SK-N-SH treated with all-trans-retinoic acid at 6 μM for 48 hours (cell line): Measurements from ENCODE around the gene KCNG2.

Experiments
- ATAC-seq: fragments of 200-7000 bp; cut with Tn5 transposase; 3 replicates; pipeline ENCODE4 v1.9.1; 2020; ENCODE audit warnings: mild to moderate bottlenecking, moderate library complexity
- BACH2 ChIP-seq: fragments of 250-450 bp; sonication (Bioruptor Pico); IDR thresholded peaks from 2 replicates; pipeline ENCODE4 v1.9.0; 2021; ENCODE audit warnings: mild to moderate bottlenecking, borderline replicate concordance
- CSDC2 ChIP-seq: fragments of 250-450 bp; sonication (Bioruptor Pico); IDR thresholded peaks from 2 replicates; pipeline ENCODE4 v1.5.0; 2020; ENCODE audit warnings: mild to moderate bottlenecking, moderate library complexity
- GLIS3 ChIP-seq: fragments of 250-450 bp; sonication (Bioruptor Pico); IDR thresholded peaks from 2 replicates; pipeline ENCODE4 v1.5.0; 2020; ENCODE audit warnings: mild to moderate bottlenecking, moderate library complexity
- ISL1 ChIP-seq: fragments of 250-450 bp; sonication (Bioruptor Pico); IDR thresholded peaks from 2 replicates; pipeline ENCODE4 v2.1.2; 2022; ENCODE audit warnings: mild to moderate bottlenecking, moderate library complexity
- OSR1 ChIP-seq: fragments of 250-450 bp; sonication (Bioruptor Pico); IDR thresholded peaks from 2 replicates; pipeline ENCODE4 v1.8.0; 2022; ENCODE audit warnings: moderate library complexity, mild to moderate bottlenecking, inconsistent platforms
- POU6F1 ChIP-seq: fragments of 250-450 bp; sonication (Bioruptor Pico); IDR thresholded peaks from 2 replicates; pipeline ENCODE4 v1.8.0; 2021; ENCODE audit warnings: low read depth, mild to moderate bottlenecking, moderate library complexity, borderline replicate concordance
- PPARA ChIP-seq: fragments of 250-450 bp; sonication (Bioruptor Pico); IDR thresholded peaks from 2 replicates; pipeline ENCODE4 v1.5.0; 2020; ENCODE audit warnings: mild to moderate bottlenecking, borderline replicate concordance
- RARB ChIP-seq: fragments of 250-450 bp; sonication (Bioruptor Pico); IDR thresholded peaks from 2 replicates; pipeline ENCODE4 v1.8.0; 2021; ENCODE audit warnings: mild to moderate bottlenecking, moderate library complexity
- SNAI2 ChIP-seq: fragments of 250-450 bp; sonication (Bioruptor Pico); IDR thresholded peaks from 2 replicates; pipeline ENCODE4 v1.5.0; 2020; ENCODE audit warnings: mild to moderate bottlenecking, moderate library complexity
- TCF4 ChIP-seq: fragments of 250-450 bp; sonication (Bioruptor Pico); IDR thresholded peaks from 2 replicates; pipeline ENCODE4 v1.8.0; 2021; ENCODE audit warnings: mild to moderate bottlenecking, moderate library complexity, borderline replicate concordance
- TOX ChIP-seq: fragments of 250-450 bp; sonication (Bioruptor Pico); IDR thresholded peaks from 2 replicates; pipeline ENCODE4 v1.8.0; 2021; ENCODE audit warnings: mild to moderate bottlenecking, moderate library complexity, borderline replicate concordance
- ZC3H10 ChIP-seq: fragments of 250-450 bp; sonication (Bioruptor Pico); IDR thresholded peaks from 2 replicates; pipeline ENCODE4 v1.5.1; 2021; ENCODE audit warnings: mild to moderate bottlenecking, moderate library complexity
- ZFP3 ChIP-seq: fragments of 250-450 bp; sonication (Bioruptor Pico); IDR thresholded peaks from 2 replicates; pipeline ENCODE4 v1.5.0; 2020; ENCODE audit warnings: mild to moderate bottlenecking, moderate library complexity
- ZFP30 ChIP-seq: fragments of 450-650 bp; formaldehyde crosslinking; IDR thresholded peaks from 2 replicates; pipeline ENCODE4 v1.5.0; 2022; ENCODE audit warnings: mild to moderate bottlenecking, moderate library complexity
- ZNF565 ChIP-seq: fragments of 450-650 bp; formaldehyde crosslinking; conservative IDR thresholded peaks from 2 replicates; pipeline ENCODE4 v1.5.0; 2020; ENCODE audit warnings: low read depth, mild to moderate bottlenecking, moderate library complexity
- ZNF70 ChIP-seq: fragments of 450-650 bp; formaldehyde crosslinking; IDR thresholded peaks from 2 replicates; pipeline ENCODE4 v1.5.0; 2020; ENCODE audit warnings: mild to moderate bottlenecking, moderate library complexity
- ZNF8 ChIP-seq: fragments of 450-650 bp; formaldehyde crosslinking; IDR thresholded peaks from 2 replicates; pipeline ENCODE4 v1.5.0; 2020; ENCODE audit warnings: mild to moderate bottlenecking, moderate library complexity
- TF ChIP-seq, protein P1 (sequence below): fragments of 250-450 bp; sonication (Bioruptor Pico); IDR thresholded peaks from 2 replicates; pipeline ENCODE4 v1.5.0; 2020; ENCODE audit warnings: mild to moderate bottlenecking, moderate library complexity
- TF ChIP-seq, protein P2 (sequence below): fragments of 250-450 bp; sonication (Bioruptor Pico); IDR thresholded peaks from 2 replicates; pipeline ENCODE4 v1.8.0; 2020; ENCODE audit warnings: mild to moderate bottlenecking, moderate library complexity, borderline replicate concordance

The KCNG2 gene

DNA sequence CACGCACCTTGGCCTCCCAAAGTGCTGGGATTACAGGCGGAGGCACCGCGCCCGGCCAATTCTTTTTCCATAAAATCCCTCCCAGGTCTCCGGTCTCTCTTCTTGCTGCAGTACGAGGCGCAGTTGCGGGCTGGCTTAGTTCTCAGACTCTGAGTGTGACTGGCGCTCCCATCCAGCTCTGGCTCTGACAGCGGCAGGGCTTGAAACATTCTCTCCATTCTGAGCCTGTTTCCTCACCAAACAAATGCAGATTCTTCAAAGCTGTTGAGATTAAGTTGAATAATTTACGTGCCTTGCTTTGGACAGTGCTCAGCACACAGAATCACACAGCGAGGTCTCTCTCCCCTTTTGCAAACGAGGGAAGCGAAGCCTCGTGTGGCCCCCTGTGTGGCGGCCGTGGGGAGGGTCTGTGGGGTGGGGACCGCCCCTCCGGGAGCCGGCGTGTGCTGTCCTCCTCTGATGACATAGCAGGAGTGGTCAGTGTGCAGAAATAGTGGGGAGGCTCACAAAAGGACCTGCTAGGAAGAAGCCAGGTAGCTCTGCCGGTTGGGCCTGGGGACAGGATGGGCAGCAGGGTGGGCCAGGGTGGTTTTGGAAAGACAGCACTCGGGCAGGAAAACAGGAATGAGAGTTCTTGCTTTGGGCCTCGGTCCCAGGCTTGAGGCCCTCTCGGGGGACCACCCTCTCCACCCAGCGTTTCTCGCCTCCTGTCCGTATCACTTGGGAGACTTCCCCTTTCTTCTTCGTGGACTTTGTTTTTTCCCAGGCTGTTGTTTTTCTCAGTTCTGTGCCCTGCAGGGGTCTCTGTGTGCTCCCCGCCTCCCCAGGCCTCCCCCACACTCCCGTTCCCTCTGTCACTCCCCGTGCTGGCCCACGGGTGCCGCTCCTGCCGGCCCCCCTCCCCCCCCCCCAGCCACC lies 75.0 kb downstream of the KCNG2 start:
- ATAC-seq = no peak
- TF ChIP-seq ISL1 (CRISPR knock-in tag) (no peak), ZC3H10 (CRISPR knock-in tag) (no peak), ZNF565 (no peak), PPARA (no peak), GLIS3 (no peak), ZFP30 (no peak), TCF4 (CRISPR knock-in tag) (no peak), SNAI2 (no peak), TOX (CRISPR knock-in tag) (no peak), RARB (no peak), CSDC2 (CRISPR knock-in tag) (no peak)
- TF ChIP-seq, protein P1, sequence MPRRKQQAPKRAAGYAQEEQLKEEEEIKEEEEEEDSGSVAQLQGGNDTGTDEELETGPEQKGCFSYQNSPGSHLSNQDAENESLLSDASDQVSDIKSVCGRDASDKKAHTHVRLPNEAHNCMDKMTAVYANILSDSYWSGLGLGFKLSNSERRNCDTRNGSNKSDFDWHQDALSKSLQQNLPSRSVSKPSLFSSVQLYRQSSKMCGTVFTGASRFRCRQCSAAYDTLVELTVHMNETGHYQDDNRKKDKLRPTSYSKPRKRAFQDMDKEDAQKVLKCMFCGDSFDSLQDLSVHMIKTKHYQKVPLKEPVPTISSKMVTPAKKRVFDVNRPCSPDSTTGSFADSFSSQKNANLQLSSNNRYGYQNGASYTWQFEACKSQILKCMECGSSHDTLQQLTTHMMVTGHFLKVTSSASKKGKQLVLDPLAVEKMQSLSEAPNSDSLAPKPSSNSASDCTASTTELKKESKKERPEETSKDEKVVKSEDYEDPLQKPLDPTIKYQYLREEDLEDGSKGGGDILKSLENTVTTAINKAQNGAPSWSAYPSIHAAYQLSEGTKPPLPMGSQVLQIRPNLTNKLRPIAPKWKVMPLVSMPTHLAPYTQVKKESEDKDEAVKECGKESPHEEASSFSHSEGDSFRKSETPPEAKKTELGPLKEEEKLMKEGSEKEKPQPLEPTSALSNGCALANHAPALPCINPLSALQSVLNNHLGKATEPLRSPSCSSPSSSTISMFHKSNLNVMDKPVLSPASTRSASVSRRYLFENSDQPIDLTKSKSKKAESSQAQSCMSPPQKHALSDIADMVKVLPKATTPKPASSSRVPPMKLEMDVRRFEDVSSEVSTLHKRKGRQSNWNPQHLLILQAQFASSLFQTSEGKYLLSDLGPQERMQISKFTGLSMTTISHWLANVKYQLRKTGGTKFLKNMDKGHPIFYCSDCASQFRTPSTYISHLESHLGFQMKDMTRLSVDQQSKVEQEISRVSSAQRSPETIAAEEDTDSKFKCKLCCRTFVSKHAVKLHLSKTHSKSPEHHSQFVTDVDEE (CRISPR knock-in tag) = no peak

- TF ChIP-seq PPARA (no peak), ISL1 (CRISPR knock-in tag) (no peak), OSR1 (CRISPR knock-in tag) (no peak)
- TF ChIP-seq, all 23 proteins: peak for 0
- ATAC-seq = no peak
Measured at GRCh38 chr18:79873449-79874110, 75.8 kb downstream of the KCNG2 start.

- TF ChIP-seq GLIS3 = no peak
- no peak for TF ChIP-seq ZNF8
- TF ChIP-seq, protein P1 (CRISPR knock-in tag) = no peak
- no peak for TF ChIP-seq ZNF70 (CRISPR knock-in tag)
- TF ChIP-seq OSR1 (CRISPR knock-in tag) = no peak
- TF ChIP-seq ZFP3 (CRISPR knock-in tag) = no peak
- TF ChIP-seq, protein P2, sequence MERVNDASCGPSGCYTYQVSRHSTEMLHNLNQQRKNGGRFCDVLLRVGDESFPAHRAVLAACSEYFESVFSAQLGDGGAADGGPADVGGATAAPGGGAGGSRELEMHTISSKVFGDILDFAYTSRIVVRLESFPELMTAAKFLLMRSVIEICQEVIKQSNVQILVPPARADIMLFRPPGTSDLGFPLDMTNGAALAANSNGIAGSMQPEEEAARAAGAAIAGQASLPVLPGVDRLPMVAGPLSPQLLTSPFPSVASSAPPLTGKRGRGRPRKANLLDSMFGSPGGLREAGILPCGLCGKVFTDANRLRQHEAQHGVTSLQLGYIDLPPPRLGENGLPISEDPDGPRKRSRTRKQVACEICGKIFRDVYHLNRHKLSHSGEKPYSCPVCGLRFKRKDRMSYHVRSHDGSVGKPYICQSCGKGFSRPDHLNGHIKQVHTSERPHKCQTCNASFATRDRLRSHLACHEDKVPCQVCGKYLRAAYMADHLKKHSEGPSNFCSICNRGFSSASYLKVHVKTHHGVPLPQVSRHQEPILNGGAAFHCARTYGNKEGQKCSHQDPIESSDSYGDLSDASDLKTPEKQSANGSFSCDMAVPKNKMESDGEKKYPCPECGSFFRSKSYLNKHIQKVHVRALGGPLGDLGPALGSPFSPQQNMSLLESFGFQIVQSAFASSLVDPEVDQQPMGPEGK (CRISPR knock-in tag) = no peak
- no peak for TF ChIP-seq ISL1 (CRISPR knock-in tag)
- no peak for TF ChIP-seq POU6F1 (CRISPR knock-in tag)
- no peak for TF ChIP-seq ZFP30
- TF ChIP-seq BACH2 (CRISPR knock-in tag) = no peak
- TF ChIP-seq SNAI2 = no peak
- no peak for ATAC-seq
Measured at GRCh38 chr18:79874553-79875530, 77.1 kb downstream of the KCNG2 start.
